HG02571 (cell line): ENCODE data around the gene TSC22D2.

Experiments
- ATAC-seq: cut with Tn5 transposase; IDR thresholded peaks from one replicate; pipeline ENCODE4 v1.9.1; 2021; ENCODE audit warnings: mild to moderate bottlenecking, moderate library complexity; ENCODE audit not compliant: unreplicated experiment

Gene TSC22D2

GRCh38 chr3:150411106-150411460, 3.0 kb downstream of the TSC22D2 start:
- no peak for ATAC-seq

- no peak for ATAC-seq
Measured at GRCh38 chr3:150411546-150411945, 3.4 kb downstream of the TSC22D2 start.

- ATAC-seq: no peak
Measured at GRCh38 chr3:150411976-150412375, 3.9 kb downstream of the TSC22D2 start.

- ATAC-seq: no peak
Measured at GRCh38 chr3:150412561-150413231, 4.6 kb downstream of the TSC22D2 start.

GRCh38 chr3:150414258-150414657, 6.2 kb downstream of the TSC22D2 start:
- ATAC-seq: no peak

GRCh38 chr3:150414959-150415358, 6.9 kb downstream of the TSC22D2 start:
- ATAC-seq: no peak

- ATAC-seq: no peak
Measured at GRCh38 chr3:150419076-150419868, 11.2 kb downstream of the TSC22D2 start.

- ATAC-seq: no peak
Measured at GRCh38 chr3:150419959-150420358, 11.9 kb downstream of the TSC22D2 start.

- ATAC-seq: no peak
Measured at GRCh38 chr3:150421256-150421655, 13.2 kb downstream of the TSC22D2 start.

GRCh38 chr3:150421799-150422548, 13.9 kb downstream of the TSC22D2 start:
- no peak for ATAC-seq

- ATAC-seq: no peak
Measured at GRCh38 chr3:150422907-150423306, 14.8 kb downstream of the TSC22D2 start.

- no peak for ATAC-seq
Measured at GRCh38 chr3:150423761-150424160, 15.7 kb downstream of the TSC22D2 start.

GRCh38 chr3:150426292-150426691, 18.2 kb downstream of the TSC22D2 start:
- no peak for ATAC-seq

GRCh38 chr3:150428562-150428961, 20.5 kb downstream of the TSC22D2 start:
- no peak for ATAC-seq

GRCh38 chr3:150429767-150430671, 21.9 kb downstream of the TSC22D2 start:
- no peak for ATAC-seq

GRCh38 chr3:150433347-150433746, 25.2 kb downstream of the TSC22D2 start:
- ATAC-seq: no peak

GRCh38 chr3:150434234-150434633, 26.1 kb downstream of the TSC22D2 start:
- no peak for ATAC-seq

- no peak for ATAC-seq
Measured at GRCh38 chr3:150436161-150436560, 28.1 kb downstream of the TSC22D2 start.

- ATAC-seq: no peak
Measured at GRCh38 chr3:150439657-150440056, 31.6 kb downstream of the TSC22D2 start.

GRCh38 chr3:150443331-150443741, 35.2 kb downstream of the TSC22D2 start:
- ATAC-seq: no peak

- ATAC-seq: no peak
Measured at GRCh38 chr3:150444371-150444770, 36.3 kb downstream of the TSC22D2 start.
